ENCODE data around the gene BMI1.

DNA sequence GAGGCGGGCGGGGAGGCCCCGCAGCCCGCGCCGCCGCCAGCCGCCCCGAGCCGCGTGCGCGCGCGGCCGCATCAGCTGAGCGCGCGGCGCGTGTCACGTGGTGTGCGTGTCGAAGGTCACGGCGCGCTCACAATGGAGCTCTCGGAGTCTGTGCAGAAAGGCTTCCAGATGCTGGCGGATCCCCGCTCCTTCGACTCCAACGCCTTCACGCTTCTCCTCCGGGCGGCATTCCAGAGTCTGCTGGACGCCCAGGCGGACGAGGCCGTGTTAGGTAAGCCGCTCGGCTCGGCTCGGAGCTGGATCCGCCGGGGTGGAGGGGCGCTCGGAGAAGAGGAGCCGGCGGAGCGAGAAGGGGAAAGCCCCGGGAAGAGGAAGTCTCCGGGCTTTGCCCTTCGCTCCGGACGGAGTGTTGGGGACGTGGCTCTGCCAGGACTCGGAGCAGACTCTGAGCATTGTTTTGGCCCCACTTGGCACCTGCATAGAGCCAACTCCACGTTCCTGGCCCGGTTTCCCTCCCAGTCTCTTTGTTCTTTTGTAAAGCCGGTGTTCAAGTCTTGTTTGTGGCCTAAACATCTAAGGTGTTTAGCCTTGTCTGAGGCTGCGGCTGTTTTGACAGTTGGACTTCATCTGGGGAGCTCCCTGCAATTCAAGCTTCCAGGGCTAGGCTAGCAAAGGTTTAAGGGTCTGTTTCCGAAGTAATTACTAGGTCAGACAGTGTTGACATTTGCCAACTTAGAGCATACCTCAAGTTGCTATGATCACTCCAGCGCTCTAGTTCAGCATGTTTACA is 4.4 kb upstream of the BMI1 start, which contains the start of gene COMMD3:
- peak; percentile 94 for TF ChIP-seq POLR2A (IDR thresholded peaks at IDR 0.05; ENCODE audit: low read depth, low read length)
- peak; percentile 89 for TF ChIP-seq POLR2AphosphoS5 (IDR thresholded peaks at IDR 0.05; ENCODE audit: low read depth, low read length)
- peak; percentile 29; the same call in 1 of the 2 replicates for TF ChIP-seq TAF1 (IDR thresholded peaks at IDR 0.05; ENCODE audit: borderline replicate concordance, low read depth, low read length)

Measured in GM12892 (cell line).